Kidney epithelial cell (primary cell): ENCODE measurements around the gene STAC3. TPM values are rescaled to one million over a fixed set of nuclear protein-coding genes. Genes with fewer than 3 reads are reported as not detected.

Experiments used
- DNase-seq: peaks from one replicate; pipeline ENCODE4 v3.0.0-alpha.2; 2010; ENCODE audit warnings: low read depth
- H3K27me3 ChIP-seq: 2 replicates; pipeline ENCODE4 v1.6.0; 2011; ENCODE audit warnings: low read length; ENCODE audit not compliant: control insufficient read depth, insufficient read depth
- H3K36me3 ChIP-seq: 2 replicates; pipeline ENCODE4 v1.5.1; 2011; ENCODE audit warnings: low read length; ENCODE audit not compliant: control insufficient read depth, insufficient read depth
- H3K4me3 ChIP-seq: 2 replicates; pipeline ENCODE4 v1.5.1; 2011; ENCODE audit warnings: low read depth, mild to moderate bottlenecking, control low read depth, low read length
- total RNA-seq: library from RNA; depleted of rRNA; stranded (reverse); fragments of >200 nt; gene quantifications from 2 replicates; pipeline ENCODE4 v1.2.3, GENCODE V29; 2015
- TF ChIP-seq, protein P1 (sequence below): IDR thresholded peaks from 2 replicates; pipeline ENCODE4 v1.5.1; 2011; ENCODE audit warnings: mild to moderate bottlenecking, moderate library complexity, low read length, control low read depth, inconsistent platforms; ENCODE audit not compliant: insufficient read depth, poor library complexity, severe bottlenecking

Gene STAC3
- total RNA-seq, 1 donor from 2014 or later, result 0.71 TPM

DNA sequence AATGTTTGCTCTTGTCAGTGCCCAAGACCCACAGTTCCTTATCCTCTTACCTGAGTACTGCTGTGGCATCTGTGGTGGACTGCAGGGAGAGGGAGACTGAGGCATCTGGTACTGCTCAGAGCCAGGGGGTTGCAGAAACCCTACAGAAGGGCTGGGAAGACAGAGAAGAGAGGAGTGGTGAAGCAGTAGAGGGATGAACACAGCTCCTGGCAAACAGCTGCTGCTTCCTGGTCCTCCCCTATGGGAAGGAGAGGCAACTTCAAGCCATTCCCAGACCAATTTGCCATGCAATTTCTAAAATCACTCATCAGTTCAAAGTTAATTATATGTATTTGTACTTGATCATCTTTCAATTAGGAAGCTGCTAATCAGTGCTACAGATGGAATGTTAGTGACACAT, 15.7 kb upstream of the STAC3 start:
- no peaks in the 10 kb centered on the region for H3K27me3 ChIP-seq
- H3K36me3 ChIP-seq, result peaks cover 1% of the 10 kb centered on the region
- DNase-seq, result no peak
- no peak overlapping the region for H3K4me3 ChIP-seq
- TF ChIP-seq, protein P1, sequence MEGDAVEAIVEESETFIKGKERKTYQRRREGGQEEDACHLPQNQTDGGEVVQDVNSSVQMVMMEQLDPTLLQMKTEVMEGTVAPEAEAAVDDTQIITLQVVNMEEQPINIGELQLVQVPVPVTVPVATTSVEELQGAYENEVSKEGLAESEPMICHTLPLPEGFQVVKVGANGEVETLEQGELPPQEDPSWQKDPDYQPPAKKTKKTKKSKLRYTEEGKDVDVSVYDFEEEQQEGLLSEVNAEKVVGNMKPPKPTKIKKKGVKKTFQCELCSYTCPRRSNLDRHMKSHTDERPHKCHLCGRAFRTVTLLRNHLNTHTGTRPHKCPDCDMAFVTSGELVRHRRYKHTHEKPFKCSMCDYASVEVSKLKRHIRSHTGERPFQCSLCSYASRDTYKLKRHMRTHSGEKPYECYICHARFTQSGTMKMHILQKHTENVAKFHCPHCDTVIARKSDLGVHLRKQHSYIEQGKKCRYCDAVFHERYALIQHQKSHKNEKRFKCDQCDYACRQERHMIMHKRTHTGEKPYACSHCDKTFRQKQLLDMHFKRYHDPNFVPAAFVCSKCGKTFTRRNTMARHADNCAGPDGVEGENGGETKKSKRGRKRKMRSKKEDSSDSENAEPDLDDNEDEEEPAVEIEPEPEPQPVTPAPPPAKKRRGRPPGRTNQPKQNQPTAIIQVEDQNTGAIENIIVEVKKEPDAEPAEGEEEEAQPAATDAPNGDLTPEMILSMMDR, result no peak

DNA sequence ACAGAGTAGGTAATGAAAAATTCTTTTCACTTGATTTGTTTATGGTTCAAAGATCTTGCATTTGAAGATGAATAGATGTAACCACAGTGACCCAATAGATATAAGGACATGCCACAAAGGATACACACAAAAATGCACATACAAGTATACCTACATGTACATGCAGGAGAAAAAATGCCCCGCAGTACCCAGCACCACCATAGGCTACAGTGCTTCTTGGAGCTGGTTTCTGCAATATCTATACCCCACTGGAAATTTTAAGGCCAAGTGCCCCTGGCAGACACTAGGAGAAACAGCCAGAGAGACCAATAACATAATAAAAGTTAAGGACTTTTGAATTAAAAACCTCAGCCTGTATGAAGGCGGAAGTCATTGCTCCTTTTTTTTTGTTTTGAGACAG, 12.1 kb upstream of the STAC3 start:
- DNase-seq, result no peak

DNA sequence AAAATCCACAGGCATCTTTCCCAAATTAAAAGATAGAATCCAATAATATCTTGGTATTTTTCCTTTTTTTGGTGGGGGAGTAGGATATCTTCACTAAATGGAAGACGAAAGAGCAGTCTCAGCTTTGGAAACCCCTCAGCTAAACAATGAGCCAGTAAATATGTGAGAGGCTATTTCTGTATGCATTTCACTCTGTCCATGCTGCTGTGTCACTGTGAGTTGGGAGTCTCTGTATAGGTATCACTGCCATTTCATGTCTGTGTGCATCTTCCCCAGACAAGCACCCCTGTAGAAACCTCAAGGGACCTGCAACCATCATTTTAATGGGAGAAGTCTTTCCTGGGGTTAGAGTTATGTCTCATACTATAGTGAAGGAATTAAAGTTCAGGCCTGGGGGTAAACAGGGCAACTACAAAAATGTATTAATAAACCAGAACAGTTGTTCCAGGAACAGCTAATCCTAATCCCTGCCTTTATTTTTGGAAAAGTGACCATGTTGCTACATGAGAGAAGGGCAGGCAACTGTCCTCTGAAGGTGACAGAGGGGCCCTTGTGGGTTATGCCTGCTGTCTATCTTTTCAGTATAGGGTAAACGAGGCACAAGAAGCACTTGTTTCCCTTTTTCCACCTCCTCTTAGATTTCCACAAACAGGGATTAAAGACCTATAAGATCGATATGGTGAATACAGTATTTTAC, 11.3 kb upstream of the STAC3 start:
- Histone ChIP-seq H3K27me3 (no peaks in the 10 kb centered on the region), H3K4me3 (no peak overlapping the region), H3K36me3 (peaks cover 1% of the 10 kb centered on the region)
- no peak for DNase-seq
- TF ChIP-seq, protein P1, result no peak

More for the DNA sequence above, 12.1 kb upstream of the STAC3 start:
- peaks cover 1% of the 10 kb centered on the region for H3K36me3 ChIP-seq
- H3K4me3 ChIP-seq, result no peak overlapping the region
- H3K27me3 ChIP-seq, result no peaks in the 10 kb centered on the region
- TF ChIP-seq, protein P1, result no peak

DNA sequence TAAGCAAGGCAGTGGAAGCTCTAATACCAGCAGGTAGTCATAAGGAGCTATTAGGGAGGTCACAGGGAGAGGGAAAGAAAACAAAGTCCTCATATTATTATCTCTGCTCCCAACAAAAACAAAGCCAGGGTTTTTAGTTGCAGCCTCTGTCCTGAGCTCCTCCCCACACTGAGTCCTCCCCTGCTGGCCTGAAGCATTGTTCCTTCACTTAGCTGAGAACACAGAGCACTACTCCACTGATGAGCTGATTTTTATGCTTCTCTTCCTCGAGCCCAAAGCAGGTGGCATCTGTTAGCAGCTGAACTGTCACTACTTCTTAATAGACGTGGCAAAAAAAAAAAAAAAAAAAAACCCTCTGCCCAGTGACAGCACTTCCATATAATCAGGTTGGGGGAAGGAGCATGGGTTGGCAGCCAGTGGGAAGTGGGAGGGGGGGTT, 10.5 kb upstream of the STAC3 start:
- H3K27me3 ChIP-seq, result no peaks in the 10 kb centered on the region
- DNase-seq, result no peak
- no peak overlapping the region for H3K4me3 ChIP-seq
- TF ChIP-seq, protein P1, result no peak
- peaks cover 1% of the 10 kb centered on the region for H3K36me3 ChIP-seq

DNA sequence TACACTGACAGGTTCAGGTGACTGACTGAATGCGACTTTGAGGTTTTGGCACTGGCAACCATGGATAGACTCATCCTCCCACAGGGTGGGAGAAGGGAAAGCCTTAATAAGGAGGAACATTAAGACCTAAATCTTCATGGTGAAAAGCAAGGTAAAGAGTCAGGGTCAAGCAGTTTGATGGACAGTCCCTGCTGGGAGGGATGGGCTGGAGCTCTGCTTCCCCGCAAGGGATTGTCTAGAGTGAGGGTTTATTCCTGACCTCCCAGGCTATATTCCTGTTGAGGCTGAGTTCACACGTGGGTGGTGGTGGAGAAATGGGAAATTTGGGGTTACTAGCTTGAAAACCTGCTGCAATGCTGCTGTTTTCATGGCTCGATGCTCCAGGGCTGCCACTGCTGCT, 9.4 kb upstream of the STAC3 start:
- H3K36me3 ChIP-seq, result peaks cover 1% of the 10 kb centered on the region
- no peak for DNase-seq
- no peak overlapping the region for H3K4me3 ChIP-seq
- TF ChIP-seq, protein P1, result no peak
- H3K27me3 ChIP-seq, result no peaks in the 10 kb centered on the region
